CD4-positive, alpha-beta T cell treated with Interleukin-4 for 4 hours (primary cell): Measurements from ENCODE around the gene UNC13A.
A peak's percentile ranks its signal among the peaks of the same experiment; 100 is the strongest.

Source experiments
- DNase-seq: peaks from one replicate; pipeline ENCODE4 v3.0.0-alpha.2; 2020

The UNC13A gene

GRCh38 chr19:17687857-17688784 lies at the start of gene UNC13A:
UNC13A (minus strand) TSS chr19:17688354; CDS start chr19:17688199, 155 bp downstream.
- no peak for DNase-seq

- DNase-seq = no peak
These were observed 49.6 kb upstream of the UNC13A start for GRCh38 chr19:17737690-17738153.

GRCh38 chr19:17735410-17735809 lies 47.3 kb upstream of the UNC13A start:
- DNase-seq = no peak

- no peak for DNase-seq
These were observed 46.0 kb upstream of the UNC13A start for GRCh38 chr19:17734146-17734545.

- DNase-seq = no peak
These were observed 45.0 kb upstream of the UNC13A start for GRCh38 chr19:17733127-17733526.

GRCh38 chr19:17727843-17728242 lies 39.7 kb upstream of the UNC13A start:
- DNase-seq = no peak

GRCh38 chr19:17726964-17727773 lies 39.0 kb upstream of the UNC13A start:
- DNase-seq = no peak

- DNase-seq = no peak
These were observed 38.1 kb upstream of the UNC13A start for GRCh38 chr19:17726136-17726741.

- no peak for DNase-seq
These were observed 37.4 kb upstream of the UNC13A start for GRCh38 chr19:17725422-17726078.

- no peak for DNase-seq
These were observed 36.5 kb upstream of the UNC13A start for GRCh38 chr19:17724655-17725054.

GRCh38 chr19:17722655-17723240 lies 34.6 kb upstream of the UNC13A start:
- DNase-seq = no peak

- peak; percentile 21 for DNase-seq
These were observed 33.7 kb upstream of the UNC13A start for GRCh38 chr19:17721821-17722220.

GRCh38 chr19:17721111-17721628 lies 33.0 kb upstream of the UNC13A start:
- DNase-seq = no peak

GRCh38 chr19:17720440-17720839 lies 32.3 kb upstream of the UNC13A start:
- no peak for DNase-seq

GRCh38 chr19:17719730-17720400 lies 31.7 kb upstream of the UNC13A start:
- peak; percentile 48 for DNase-seq

GRCh38 chr19:17718947-17719711 lies 31.0 kb upstream of the UNC13A start, which contains the start of gene MAP1S:
MAP1S (plus strand) TSS chr19:17719480; CDS start chr19:17719503, 23 bp downstream.
- DNase-seq = peak; percentile 43

- no peak for DNase-seq
These were observed 30.4 kb upstream of the UNC13A start for GRCh38 chr19:17718550-17718946.

GRCh38 chr19:17716309-17716929 lies 28.3 kb upstream of the UNC13A start:
- DNase-seq = no peak

GRCh38 chr19:17711851-17712250 lies 23.7 kb upstream of the UNC13A start:
- DNase-seq = no peak

GRCh38 chr19:17706750-17707181 lies 18.6 kb upstream of the UNC13A start:
- DNase-seq = no peak
